A204.1 (cell line): ENCODE results near the gene RNU6-1.

Experiments
- FAIRE-seq: peaks from 2 replicates; lab custom pipeline; 2012; peaks lifted over from hg19 to GRCh38; lab: Jason Lieb, UNC

Gene RNU6-1

DNA sequence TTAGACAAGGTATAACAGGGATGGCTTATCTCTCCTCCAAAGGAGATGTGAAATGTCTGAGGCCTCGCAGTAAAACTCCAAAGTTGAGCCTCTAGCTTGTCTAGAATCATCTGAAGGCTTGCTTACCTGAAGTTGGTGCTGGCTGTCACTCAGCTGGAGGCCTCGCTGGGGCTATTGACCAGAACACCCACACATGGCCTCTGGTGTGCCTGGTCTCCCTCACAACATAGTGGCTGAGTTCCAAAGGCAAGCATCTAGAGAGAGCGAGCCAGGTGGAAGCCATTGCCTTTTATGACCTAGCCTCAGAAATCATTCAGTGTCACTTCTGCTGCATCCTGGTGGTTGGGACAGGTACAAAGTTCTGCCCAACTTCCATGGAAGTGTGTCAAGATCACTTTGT is 17.4 kb upstream of the RNU6-1 start:
- no peak for FAIRE-seq

DNA sequence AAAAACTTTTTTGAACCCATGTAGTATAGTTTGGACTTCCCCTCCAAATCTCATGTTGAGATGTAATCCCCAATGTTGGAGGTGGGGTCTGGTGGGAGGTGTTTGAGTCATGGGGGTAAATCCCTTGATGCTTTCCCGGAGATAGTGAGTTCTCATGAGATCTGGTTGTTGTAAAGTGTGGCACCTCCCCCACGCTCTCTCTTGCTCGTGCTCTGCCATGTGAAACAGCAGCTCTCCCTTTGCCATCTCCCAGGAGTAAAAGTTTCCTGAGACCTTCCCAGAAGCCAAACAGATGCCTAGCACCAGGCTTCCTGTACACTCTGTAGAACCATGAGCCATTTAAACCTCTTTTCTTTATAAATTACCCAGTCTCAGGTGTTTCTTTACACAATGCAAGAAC is 16.0 kb upstream of the RNU6-1 start:
- no peak for FAIRE-seq

- no peak for FAIRE-seq
Measured at GRCh38 chr15:67854358-67854757, 14.5 kb upstream of the RNU6-1 start.

GRCh38 chr15:67853454-67853853 is 13.6 kb upstream of the RNU6-1 start:
- no peak for FAIRE-seq

DNA sequence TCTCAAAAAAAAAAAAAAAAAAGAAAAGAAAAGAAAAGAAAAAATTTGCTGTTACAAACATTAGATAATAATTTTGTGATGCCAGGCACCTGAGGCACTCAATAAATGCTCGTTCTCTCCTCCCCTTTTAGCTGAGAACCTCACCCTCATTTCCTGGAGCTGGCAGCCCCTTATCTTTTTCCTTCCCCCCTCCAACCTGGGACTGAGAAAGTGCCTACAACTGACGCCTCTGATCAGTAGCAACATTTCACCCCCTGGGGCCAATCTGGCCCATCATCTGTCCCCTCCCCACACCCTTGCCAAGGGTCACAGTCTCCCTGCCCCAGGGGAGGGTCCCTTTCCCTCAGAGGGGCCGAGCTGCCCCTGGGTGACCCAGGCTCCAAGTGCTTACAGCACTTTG is 12.6 kb upstream of the RNU6-1 start:
- FAIRE-seq, result no peak

DNA sequence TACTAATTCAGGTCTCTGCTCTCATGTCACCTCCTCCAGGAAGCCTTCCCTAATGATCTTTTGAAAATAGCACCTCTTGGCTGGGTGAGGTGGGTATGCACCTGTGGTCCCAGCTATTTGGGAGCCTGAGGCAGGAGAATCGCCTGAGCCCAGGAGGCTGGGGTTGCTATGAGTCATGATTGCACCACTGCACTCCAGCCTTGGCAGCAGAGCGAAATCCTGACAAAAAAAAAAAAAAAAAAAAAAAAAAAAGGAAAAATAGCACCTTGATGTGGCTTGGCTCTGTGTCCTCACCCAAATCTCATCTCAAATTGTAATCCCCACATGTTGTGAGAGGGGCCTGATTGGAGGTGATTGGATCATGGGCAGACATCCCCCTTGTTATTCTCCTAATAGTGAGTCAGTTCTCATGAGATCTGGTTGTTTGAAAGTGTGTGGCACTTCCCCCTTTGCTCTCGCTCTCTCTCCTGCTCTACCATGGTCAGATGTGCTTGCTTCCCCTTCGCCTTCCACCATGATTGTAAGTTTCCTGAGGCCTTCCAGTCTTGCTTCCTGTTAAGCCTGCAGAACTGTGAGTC is 11.2 kb upstream of the RNU6-1 start:
- no peak for FAIRE-seq

DNA sequence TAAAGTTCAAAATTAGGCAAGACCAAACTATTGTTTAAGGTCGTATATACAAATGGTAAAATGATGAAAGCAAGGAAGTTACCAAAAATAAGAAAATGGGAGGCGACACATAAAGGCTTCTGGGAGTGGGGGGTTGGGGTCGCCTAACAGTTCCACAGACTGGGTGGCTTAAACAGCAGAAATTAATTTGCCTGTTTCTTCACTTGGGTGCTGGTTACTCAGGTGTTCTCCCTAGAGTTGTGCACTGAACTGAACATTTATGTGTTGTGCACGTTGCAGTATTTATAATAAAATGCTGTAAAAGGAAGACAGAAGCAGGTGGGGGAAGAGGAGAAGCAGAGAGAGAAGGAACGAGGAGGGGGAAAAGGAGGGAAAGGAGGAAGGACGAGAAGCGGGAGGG is 10.5 kb upstream of the RNU6-1 start:
- FAIRE-seq, result no peak

- FAIRE-seq, result no peak
Measured at GRCh38 chr15:67849538-67849937, 9.7 kb upstream of the RNU6-1 start.

GRCh38 chr15:67845974-67846373 is 6.1 kb upstream of the RNU6-1 start:
- FAIRE-seq, result no peak

DNA sequence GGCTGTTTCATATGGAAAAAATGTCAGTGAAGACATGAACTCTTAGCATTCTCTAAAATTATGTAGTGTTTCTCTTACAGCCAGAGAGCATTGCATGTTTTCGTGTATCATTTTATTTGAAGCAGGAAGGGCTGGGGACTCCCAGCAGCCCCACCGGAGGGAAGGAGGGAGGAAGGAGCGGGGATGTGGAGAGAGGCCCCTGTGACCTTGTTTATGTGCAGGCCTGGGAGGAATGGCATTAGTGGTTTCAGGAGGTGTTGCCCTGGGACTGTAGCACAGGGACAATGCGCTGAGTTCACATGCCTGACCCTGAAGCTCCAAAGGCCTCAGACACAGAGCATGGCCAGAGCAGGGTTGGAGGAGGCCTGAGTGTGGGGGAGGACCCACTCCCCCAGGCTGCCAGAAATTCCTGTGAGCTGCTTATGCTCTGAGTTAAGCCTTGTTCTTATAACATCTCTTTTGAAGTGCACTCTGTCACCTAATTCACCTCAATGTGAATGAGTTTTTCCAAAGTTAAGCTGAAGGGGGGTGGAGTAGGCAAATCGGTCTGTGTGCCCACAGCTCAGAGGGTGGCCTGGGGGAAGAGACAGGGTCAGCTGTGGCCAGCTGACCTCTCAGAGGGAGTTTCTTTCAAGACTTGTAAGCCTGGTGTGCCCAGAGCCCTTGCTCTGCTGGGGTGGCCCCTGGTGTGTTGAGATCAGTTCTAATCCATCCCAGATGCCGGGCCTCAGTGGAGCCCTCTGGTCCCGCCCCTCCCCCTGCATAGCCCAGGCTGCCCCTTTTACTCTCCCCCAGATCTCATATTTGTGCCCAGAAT is 3.9 kb upstream of the RNU6-1 start:
- no peak for FAIRE-seq

DNA sequence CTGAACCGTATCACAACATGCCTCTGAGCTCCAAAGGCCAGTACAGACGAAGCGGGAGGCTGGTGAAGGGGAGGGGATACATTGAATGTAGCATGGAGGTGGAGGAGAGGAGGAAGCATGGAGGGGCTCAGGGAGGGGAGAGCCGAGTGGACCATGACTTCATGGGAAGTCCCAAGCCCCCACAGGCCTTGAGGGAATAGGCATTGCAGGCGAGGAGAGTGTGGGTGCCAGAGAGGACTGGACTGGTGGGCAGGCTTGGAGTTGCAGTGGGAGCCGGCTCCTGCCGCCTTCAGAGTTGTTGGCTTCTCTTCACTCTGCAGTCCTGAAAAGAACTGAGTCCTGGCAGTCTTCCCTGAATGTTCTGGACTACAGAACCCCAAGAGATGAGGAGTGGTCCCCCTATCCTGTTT is 3.3 kb upstream of the RNU6-1 start:
- FAIRE-seq, result no peak

DNA sequence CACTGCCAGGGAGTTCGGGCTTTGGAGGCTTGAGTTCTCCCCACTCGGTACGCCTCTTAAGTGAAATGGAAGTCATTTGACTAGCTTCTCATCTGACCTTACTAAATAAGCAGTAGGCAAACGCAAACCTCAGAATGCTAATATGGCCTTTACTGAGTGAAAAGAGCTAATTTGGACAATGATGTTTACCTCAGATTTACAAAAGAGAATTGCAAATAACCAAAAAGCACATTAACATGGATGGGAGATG is 1.6 kb upstream of the RNU6-1 start:
- FAIRE-seq, result no peak

- FAIRE-seq, result no peak
Measured at GRCh38 chr15:67840749-67841512, 1.1 kb upstream of the RNU6-1 start.

- FAIRE-seq, result no peak
Measured at GRCh38 chr15:67839499-67839928, 331 bp downstream of the RNU6-1 start.

DNA sequence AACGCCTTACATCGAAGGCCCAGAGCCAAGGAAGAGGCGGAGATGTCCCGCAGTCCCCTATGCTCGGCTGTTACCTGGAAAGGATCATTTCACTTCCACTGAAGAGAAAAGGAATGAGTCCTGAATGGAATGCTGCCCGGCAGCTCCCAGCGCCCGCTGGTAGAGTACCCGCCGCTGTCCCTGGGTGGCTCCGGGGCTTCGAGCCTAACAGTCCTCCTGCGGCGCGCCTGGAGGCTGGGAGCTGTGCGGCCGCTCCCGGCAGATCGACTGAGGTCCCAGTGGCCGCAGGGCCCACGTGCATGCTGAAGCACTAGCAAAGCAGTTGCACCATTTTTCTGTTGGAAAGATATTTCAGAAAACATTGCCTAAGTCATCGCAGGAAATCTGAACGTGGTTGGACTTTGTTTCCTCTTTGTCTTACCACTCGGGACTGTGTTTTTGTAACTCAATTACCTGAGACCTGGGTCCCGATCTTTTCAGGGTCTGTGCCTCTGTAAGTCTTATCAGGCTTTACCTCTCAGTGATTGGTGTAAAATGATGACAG is 984 bp downstream of the RNU6-1 start:
- FAIRE-seq, result no peak

DNA sequence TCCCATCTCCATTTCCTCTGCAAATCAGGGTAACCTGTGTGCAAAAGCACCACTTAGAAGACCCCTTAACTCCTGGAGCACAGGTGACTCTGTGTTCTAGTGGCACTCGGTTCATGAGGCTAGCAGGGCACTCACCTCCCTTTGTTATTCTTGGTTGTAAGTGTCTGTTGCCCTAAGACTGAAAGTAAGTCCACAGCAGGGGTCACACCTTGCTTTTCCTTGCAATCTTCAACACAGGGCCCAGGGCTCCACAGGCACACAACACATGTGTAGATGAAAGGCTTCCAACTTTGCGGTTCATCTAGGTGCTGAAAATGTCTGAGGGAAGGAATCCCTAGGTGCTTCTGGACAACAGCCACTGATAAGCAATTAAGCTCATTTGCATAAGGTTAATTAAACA is 2.9 kb downstream of the RNU6-1 start:
- FAIRE-seq, result no peak

GRCh38 chr15:67836477-67836876 is 3.4 kb downstream of the RNU6-1 start:
- FAIRE-seq, result peak; percentile 61

DNA sequence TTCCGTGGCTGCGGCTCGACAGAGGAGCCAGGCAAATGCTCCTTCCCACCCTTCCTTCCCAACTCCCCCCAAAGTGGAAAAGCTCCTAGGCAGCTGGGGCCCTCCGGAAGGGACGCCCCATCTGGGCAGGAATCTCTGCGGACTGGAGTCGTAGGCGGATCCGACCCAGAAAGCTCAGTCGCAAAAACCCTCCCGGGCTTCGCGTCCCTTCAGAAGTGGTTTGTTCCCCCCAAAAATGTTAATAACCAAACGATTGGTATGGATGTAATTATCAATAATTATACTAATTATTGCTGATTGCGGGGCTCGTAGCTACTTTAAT is 3.8 kb downstream of the RNU6-1 start:
- FAIRE-seq, result no peak

- FAIRE-seq, result no peak
Measured at GRCh38 chr15:67835297-67836133, 4.3 kb downstream of the RNU6-1 start.

DNA sequence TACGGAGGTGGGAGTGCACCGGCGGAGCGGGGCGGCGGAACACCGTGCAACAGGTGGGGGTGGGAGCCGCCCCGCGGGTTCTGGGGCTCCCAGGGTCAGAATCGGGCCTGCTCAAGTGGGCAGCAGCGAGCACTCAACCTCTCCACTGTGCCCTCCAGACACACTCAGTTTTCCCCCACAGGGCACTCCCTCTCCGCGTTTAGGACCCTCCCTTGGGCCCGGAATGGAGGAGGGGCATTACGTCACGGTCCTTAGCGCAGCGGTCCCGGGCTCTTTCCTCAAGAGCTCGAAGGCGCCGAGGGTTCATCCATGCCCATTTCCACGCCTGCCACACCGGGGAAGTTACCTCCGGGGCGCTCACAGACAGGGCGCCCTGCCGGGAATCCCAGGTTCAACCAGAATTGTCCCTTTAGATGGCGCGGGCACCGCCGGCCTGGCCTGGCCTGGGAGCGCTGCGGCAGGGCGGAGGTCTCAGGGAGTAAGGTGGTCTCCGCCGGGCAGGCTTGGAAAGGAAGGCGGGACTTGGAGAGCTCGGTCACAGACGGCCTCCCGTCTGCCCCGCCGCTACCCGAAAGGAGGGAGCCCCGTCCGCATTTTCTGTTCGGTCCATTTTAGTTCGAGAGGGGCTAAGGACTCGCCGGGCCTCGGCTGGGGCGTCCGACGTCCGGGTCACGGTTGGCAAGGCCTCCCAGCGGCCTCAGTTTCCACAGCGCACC is 5.1 kb downstream of the RNU6-1 start:
- no peak for FAIRE-seq

GRCh38 chr15:67833710-67834511 is 5.9 kb downstream of the RNU6-1 start:
- no peak for FAIRE-seq
